H9 (cell line): ENCODE results near the gene ATP6V0B. TPM values are rescaled to one million over a fixed set of nuclear protein-coding genes. Genes with fewer than 3 reads are reported as not detected.

Source experiments
- DNase-seq: peaks from one replicate; pipeline ENCODE4 v3.0.0-alpha.2; 2017
- H2AFZ ChIP-seq: one replicate; pipeline ENCODE4 v1.6.1; 2013; ENCODE audit warnings: mild to moderate bottlenecking, low read length, control low read depth, moderate library complexity
- H2AK5ac ChIP-seq: 2 replicates; pipeline ENCODE4 v1.6.1; 2013; ENCODE audit warnings: low read length, control low read depth, mixed read lengths; ENCODE audit not compliant: insufficient read length
- H2BK120ac ChIP-seq: one replicate; pipeline ENCODE4 v1.6.1; 2013; ENCODE audit warnings: low read depth, mild to moderate bottlenecking, low read length, control low read depth, inconsistent platforms; ENCODE audit not compliant: poor library complexity, severe bottlenecking
- H2BK12ac ChIP-seq: 2 replicates; pipeline ENCODE4 v1.6.1; 2013; ENCODE audit warnings: low read length, control low read depth, mixed read lengths, low read depth; ENCODE audit not compliant: insufficient read length
- H2BK15ac ChIP-seq: 2 replicates; pipeline ENCODE4 v1.6.1; 2013; ENCODE audit warnings: low read depth, low read length, control low read depth
- H2BK20ac ChIP-seq: one replicate; pipeline ENCODE4 v1.6.1; 2013; ENCODE audit warnings: low read depth, mild to moderate bottlenecking, low read length, control low read depth, inconsistent platforms; ENCODE audit not compliant: poor library complexity, severe bottlenecking
- H2BK5ac ChIP-seq: 2 replicates; pipeline ENCODE4 v1.6.1; 2013; ENCODE audit warnings: low read length, control low read depth, mixed read lengths; ENCODE audit not compliant: insufficient read length
- H3K14ac ChIP-seq: 2 replicates; pipeline ENCODE4 v1.6.1; 2013; ENCODE audit warnings: low read length, control low read depth; ENCODE audit not compliant: insufficient read depth
- H3K18ac ChIP-seq: 2 replicates; pipeline ENCODE4 v1.6.1; 2013; ENCODE audit warnings: low read depth, mild to moderate bottlenecking, mixed read lengths, low read length, control low read depth; ENCODE audit not compliant: insufficient read length
- H3K23ac ChIP-seq: 2 replicates; pipeline ENCODE4 v1.6.1; 2013; ENCODE audit warnings: low read length, control low read depth, mixed read lengths, low read depth; ENCODE audit not compliant: insufficient read length
- H3K23me2 ChIP-seq: 2 replicates; pipeline ENCODE4 v1.6.1; 2013; ENCODE audit warnings: low read depth, mild to moderate bottlenecking, mixed read lengths, low read length, control low read depth; ENCODE audit not compliant: insufficient read length, poor library complexity, severe bottlenecking
- H3K27ac ChIP-seq: 2 replicates; pipeline ENCODE4 v1.5.1; 2013; ENCODE audit warnings: low read length, control low read depth, mixed read lengths, low read depth; ENCODE audit not compliant: insufficient read length
- H3K27me3 ChIP-seq: 2 replicates; pipeline ENCODE4 v1.6.1; 2013; ENCODE audit warnings: low read length, control low read depth, inconsistent platforms; ENCODE audit not compliant: insufficient read depth
- H3K4ac ChIP-seq: 2 replicates; pipeline ENCODE4 v1.6.1; 2013; ENCODE audit warnings: low read depth, mild to moderate bottlenecking, control low read depth, inconsistent platforms, low read length, moderate library complexity
- H3K4me1 ChIP-seq: 2 replicates; pipeline ENCODE4 v1.6.1; 2013; ENCODE audit warnings: low read length, control low read depth, inconsistent platforms; ENCODE audit not compliant: insufficient read depth
- H3K4me2 ChIP-seq: 2 replicates; pipeline ENCODE4 v1.6.1; 2013; ENCODE audit warnings: low read length, control low read depth, mixed read lengths; ENCODE audit not compliant: insufficient read length, insufficient read depth
- H3K56ac ChIP-seq: 2 replicates; pipeline ENCODE4 v1.6.1; 2013; ENCODE audit warnings: low read depth, mild to moderate bottlenecking, mixed read lengths, low read length, control low read depth; ENCODE audit not compliant: insufficient read length
- H3K79me1 ChIP-seq: 2 replicates; pipeline ENCODE4 v1.6.1; 2013; ENCODE audit warnings: low read depth, mild to moderate bottlenecking, moderate library complexity, low read length, control low read depth, inconsistent platforms; ENCODE audit not compliant: insufficient read depth, poor library complexity, severe bottlenecking
- H3K79me2 ChIP-seq: 2 replicates; pipeline ENCODE4 v1.6.1; 2013; ENCODE audit warnings: low read length, control low read depth, inconsistent platforms; ENCODE audit not compliant: insufficient read depth
- H3K9ac ChIP-seq: 2 replicates; pipeline ENCODE4 v1.6.1; 2013; ENCODE audit warnings: low read length, control low read depth, mixed read lengths; ENCODE audit not compliant: insufficient read length; ENCODE audit errors: extremely low read depth
- H3K9me3 ChIP-seq: one replicate; pipeline ENCODE4 v1.6.1; 2013; ENCODE audit warnings: low read depth, low read length, inconsistent platforms; ENCODE audit not compliant: control insufficient read depth
- H3T11ph ChIP-seq: one replicate; pipeline ENCODE4 v1.6.1; 2013; ENCODE audit warnings: mild to moderate bottlenecking, low read length, control low read depth, inconsistent platforms
- H4K20me1 ChIP-seq: one replicate; pipeline ENCODE4 v1.6.1; 2013; ENCODE audit not compliant: control insufficient read depth, insufficient read length, insufficient read depth
- H4K5ac ChIP-seq: 2 replicates; pipeline ENCODE4 v1.6.1; 2013; ENCODE audit warnings: low read depth, mild to moderate bottlenecking, mixed read lengths, low read length, control low read depth; ENCODE audit not compliant: insufficient read length
- H4K8ac ChIP-seq: replicated peaks from 2 replicates; pipeline ENCODE4 v1.6.1; 2013; ENCODE audit warnings: low read length, control low read depth, mixed read lengths, low read depth; ENCODE audit not compliant: insufficient read length
- H4K91ac ChIP-seq: 2 replicates; pipeline ENCODE4 v1.6.1; 2013; ENCODE audit warnings: low read depth, mild to moderate bottlenecking, moderate library complexity, mixed read lengths, low read length, control low read depth; ENCODE audit not compliant: insufficient read length
- H3K27ac Mint-ChIP-seq, 3 experiments: 2 replicates in 2 of 3; 3 replicates in 1 of 3; pipeline ENCODE4 v1.8.0; 2020 to 2021; ENCODE audit warnings: mixed read lengths in 3 of 3, mild to moderate bottlenecking in 1 of 3, moderate library complexity in 1 of 3
- H3K27me3 Mint-ChIP-seq: 2 replicates; pipeline ENCODE4 v1.8.0; 2021; ENCODE audit warnings: low read depth, mild to moderate bottlenecking, moderate library complexity, mixed read lengths
- H3K36me3 Mint-ChIP-seq, 3 experiments: 2 replicates in 2 of 3; 3 replicates in 1 of 3; pipeline ENCODE4 v1.8.0; 2020 to 2021; ENCODE audit warnings: low read depth in 3 of 3, mixed read lengths in 3 of 3; ENCODE audit not compliant: insufficient read depth in 1 of 3
- H3K4me1 Mint-ChIP-seq, 2 experiments: 2 replicates each; pipeline ENCODE4 v1.8.0; 2020; ENCODE audit warnings: mixed read lengths in 2 of 2
- H3K4me3 Mint-ChIP-seq, 2 experiments: 2 replicates in 1 of 2; 3 replicates in 1 of 2; pipeline ENCODE4 v1.8.0; 2020 to 2021; ENCODE audit warnings: mild to moderate bottlenecking in 2 of 2, mixed read lengths in 2 of 2, moderate library complexity in 1 of 2
- H3K9me3 Mint-ChIP-seq, 2 experiments: 2 replicates in 1 of 2; 3 replicates in 1 of 2; pipeline ENCODE4 v1.8.0; 2020; ENCODE audit warnings: mild to moderate bottlenecking in 2 of 2, mixed read lengths in 2 of 2, moderate library complexity in 1 of 2
- CTCF ChIP-seq: fragments of 200-600 bp; sonication (generic); conservative IDR thresholded peaks from 3 replicates; pipeline ENCODE4 v1.8.0; 2021; ENCODE audit warnings: antibody characterized with exemption, mild to moderate bottlenecking
- WGBS: extraction: QIAGEN DNeasy Blood & Tissue Kit; methylation state at CpG from one replicate; pipeline ENCODE4 v1.1.7; 2013; ENCODE audit warnings: missing lambda C conversion rate, low lambda C conversion rate, mixed read lengths; ENCODE audit not compliant: insufficient read length; ENCODE audit errors: extremely low coverage; 5-methylcytosine and 5-hydroxymethylcytosine counted together
- total RNA-seq: library from RNA; stranded (reverse); gene quantifications from 2 replicates; pipeline ENCODE4 v1.2.1, GENCODE V29; 2021

The ATP6V0B gene
- total RNA-seq, 1 experiment from 2014 or later: 131 TPM

DNA sequence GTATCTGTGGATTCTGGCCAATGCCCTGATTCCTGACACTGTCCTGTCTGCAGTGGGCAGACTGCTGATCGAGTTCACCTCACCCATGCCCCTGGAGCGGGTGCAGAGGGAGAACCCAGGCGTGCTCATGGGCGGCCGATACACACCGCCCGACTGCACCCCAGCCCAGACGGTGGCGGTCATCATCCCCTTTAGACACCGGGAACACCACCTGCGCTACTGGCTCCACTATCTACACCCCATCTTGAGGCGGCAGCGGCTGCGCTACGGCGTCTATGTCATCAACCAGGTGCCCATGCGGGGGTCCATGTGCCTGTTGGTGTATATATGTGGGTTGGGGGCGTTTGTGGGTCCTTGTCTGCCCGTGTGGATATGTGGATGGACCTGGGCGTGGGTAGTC, 6.9 kb downstream of the ATP6V0B start:
- Histone ChIP-seq H3K79me1 (no peaks in the 10 kb centered on the region), H4K20me1 (no peaks in the 10 kb centered on the region), H3K9ac (no peak overlapping the region), H3K27ac (no peak overlapping the region), H4K91ac (no peak overlapping the region), H3K27me3 (no peaks in the 10 kb centered on the region), H3K79me2 (no peaks in the 10 kb centered on the region; the same call in 1 of the 2 replicates), H3K18ac (no peak overlapping the region), H3K56ac (no peak overlapping the region), H2BK120ac (no peak overlapping the region), H3K23ac (no peak overlapping the region), H3T11ph (no peak overlapping the region), H4K8ac (no peak overlapping the region), H3K4me2 (no peak overlapping the region), H2AK5ac (no peak overlapping the region), H4K5ac (no peak overlapping the region), H3K14ac (no peak overlapping the region), H2BK5ac (no peak overlapping the region), H3K9me3 (no peaks in the 10 kb centered on the region), H3K4ac (no peak overlapping the region), H2BK15ac (no peak overlapping the region), H3K23me2 (peaks cover 10% of the 10 kb centered on the region), H2AFZ (no peak overlapping the region), H3K4me1 (peaks cover 3% of the 10 kb centered on the region; the same call in 1 of the 2 replicates), H2BK12ac (no peak overlapping the region), H2BK20ac (no peak overlapping the region)
- no peak for DNase-seq
- Mint-ChIP-seq H3K27ac (no peak overlapping the region), H3K9me3 (no peaks in the 10 kb centered on the region; a peak in 1 of 5 replicates), H3K36me3 (peaks cover 27 to 63% (median 62%) of the 10 kb centered on the region in 3 experiments; a peak in 6 of 7 replicates), H3K4me3 (peak overlapping the region in 1 of 2 experiments; percentile 17; a peak in 2 of 5 replicates), H3K4me1 (peaks cover 20 to 24% of the 10 kb centered on the region in 2 experiments), H3K27me3 (no peaks in the 10 kb centered on the region)
- WGBS: no CpG with 5 or more reads among the region's 20 CpGs
- no peak for TF ChIP-seq CTCF
